ENCODE data around the gene ASMT.
"Not testable (repeated sequence)": the region's sequence is repeated elsewhere in the genome, so short reads cannot be mapped to it uniquely, and the experiment has no call there.

Gene ASMT, protein sequence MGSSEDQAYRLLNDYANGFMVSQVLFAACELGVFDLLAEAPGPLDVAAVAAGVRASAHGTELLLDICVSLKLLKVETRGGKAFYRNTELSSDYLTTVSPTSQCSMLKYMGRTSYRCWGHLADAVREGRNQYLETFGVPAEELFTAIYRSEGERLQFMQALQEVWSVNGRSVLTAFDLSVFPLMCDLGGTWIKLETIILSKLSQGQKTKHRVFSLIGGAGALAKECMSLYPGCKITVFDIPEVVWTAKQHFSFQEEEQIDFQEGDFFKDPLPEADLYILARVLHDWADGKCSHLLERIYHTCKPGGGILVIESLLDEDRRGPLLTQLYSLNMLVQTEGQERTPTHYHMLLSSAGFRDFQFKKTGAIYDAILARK

DNA sequence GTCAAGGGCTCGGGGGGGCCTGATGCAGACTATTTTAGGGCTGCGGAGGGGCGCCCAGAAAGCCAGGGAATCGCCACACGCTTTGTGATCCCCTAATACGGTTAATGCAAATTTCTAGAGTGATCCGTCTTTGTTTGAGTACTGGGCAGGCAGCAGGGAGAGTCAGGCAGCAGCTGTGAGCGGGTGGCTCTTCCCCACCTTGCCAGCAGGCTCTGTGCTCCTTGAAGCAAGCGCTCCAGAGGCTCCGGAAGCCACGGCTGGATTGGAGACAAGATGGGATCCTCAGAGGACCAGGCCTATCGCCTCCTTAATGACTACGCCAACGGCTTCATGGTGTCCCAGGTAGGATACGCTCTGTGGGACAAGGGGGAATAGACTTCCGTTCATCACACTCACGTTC lies at the start of gene ASMT:
TSS of gene ASMT (plus strand) at position 133 of the 400 bp plus-strand sequence. CDS start at position 274, 141 bp downstream.
- TF ChIP-seq, protein P1, sequence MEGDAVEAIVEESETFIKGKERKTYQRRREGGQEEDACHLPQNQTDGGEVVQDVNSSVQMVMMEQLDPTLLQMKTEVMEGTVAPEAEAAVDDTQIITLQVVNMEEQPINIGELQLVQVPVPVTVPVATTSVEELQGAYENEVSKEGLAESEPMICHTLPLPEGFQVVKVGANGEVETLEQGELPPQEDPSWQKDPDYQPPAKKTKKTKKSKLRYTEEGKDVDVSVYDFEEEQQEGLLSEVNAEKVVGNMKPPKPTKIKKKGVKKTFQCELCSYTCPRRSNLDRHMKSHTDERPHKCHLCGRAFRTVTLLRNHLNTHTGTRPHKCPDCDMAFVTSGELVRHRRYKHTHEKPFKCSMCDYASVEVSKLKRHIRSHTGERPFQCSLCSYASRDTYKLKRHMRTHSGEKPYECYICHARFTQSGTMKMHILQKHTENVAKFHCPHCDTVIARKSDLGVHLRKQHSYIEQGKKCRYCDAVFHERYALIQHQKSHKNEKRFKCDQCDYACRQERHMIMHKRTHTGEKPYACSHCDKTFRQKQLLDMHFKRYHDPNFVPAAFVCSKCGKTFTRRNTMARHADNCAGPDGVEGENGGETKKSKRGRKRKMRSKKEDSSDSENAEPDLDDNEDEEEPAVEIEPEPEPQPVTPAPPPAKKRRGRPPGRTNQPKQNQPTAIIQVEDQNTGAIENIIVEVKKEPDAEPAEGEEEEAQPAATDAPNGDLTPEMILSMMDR (IDR thresholded peaks at IDR 0.05), result no peak
- intact Hi-C loops (cut with DNase I; ENCODE audit: low total_unique reads), result no loop called here
- no peaks in the 10 kb centered on the region for H3K36me3 ChIP-seq
- no peak within 1 kb of the TSS for H3K4me3 ChIP-seq
- no peaks in the 10 kb centered on the region for H3K4me1 ChIP-seq
- no peaks in the 10 kb centered on the region for H3K27me3 ChIP-seq
- H3K9me3 ChIP-seq, result no peaks in the 10 kb centered on the region
- no peak within 1 kb of the TSS for H3K27ac ChIP-seq
- no peak for DNase-seq

DNA sequence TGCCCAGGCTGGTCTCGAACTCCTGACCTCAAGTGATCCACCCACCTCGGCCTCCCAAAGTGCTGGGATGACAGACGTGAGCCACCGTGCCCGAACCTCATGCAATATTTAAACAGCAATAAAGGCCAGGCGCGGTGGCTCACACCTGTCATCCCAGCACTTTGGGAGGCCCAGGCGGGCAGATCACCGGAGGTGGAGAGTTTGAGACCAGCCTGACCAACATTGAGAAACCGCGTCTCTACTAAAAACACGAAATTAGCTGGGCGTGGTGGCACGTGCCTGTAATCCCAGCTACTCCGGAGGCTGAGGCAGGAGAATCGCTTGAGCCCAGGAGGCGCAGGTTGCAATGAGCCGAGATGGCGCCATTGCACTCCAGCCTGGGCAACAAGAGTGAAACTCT lies 40.7 kb upstream of the ASMT start:
- H3K36me3 ChIP-seq; DNase-seq; H3K4me3 ChIP-seq; H3K27me3 ChIP-seq; H3K27ac ChIP-seq; intact Hi-C loops (cut with DNase I; ENCODE audit: low total_unique reads); H3K9me3 ChIP-seq; H3K4me1 ChIP-seq: not testable (repeated sequence)

DNA sequence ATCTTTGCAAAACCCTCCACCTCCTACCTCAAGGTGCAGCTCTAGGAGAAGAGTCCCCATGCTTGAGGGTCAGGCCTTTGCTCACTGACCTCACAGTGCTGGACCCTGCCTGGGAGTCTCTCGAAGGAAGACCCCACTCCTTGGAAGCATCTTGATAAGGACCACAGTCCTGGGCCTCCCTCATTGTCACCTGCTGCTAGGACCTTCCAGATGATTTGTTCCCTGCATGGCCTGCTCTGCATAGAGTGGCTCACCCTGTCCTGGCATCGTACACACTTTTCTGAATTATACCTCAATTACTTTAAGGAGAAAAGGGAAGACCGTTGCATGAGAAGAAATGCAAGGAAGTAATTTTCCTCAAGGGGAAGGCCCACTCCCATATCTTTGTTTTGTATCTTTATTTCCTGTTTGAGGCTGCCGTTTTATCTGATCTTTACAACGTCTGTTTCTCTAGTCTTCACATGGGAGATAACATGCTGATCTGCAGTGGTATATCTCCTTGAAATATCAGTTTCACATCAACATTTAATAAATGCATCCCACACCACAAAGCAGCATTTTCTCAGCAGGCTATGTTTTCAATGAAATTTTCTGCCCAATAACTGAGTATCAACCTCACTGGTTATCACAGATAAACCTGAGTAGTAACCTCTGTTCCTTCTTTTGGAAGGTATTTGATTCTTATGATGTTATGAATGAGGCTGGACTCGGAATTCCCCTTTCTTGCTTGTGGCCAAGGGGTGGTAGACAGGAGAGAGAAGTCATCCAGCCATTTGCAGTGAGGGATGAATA lies 38.5 kb upstream of the ASMT start:
- Histone ChIP-seq H3K27ac (no peak overlapping the region), H3K9me3 (no peaks in the 10 kb centered on the region), H3K27me3 (no peaks in the 10 kb centered on the region), H3K4me1 (no peaks in the 10 kb centered on the region), H3K36me3 (no peaks in the 10 kb centered on the region), H3K4me3 (no peak overlapping the region)
- DNase-seq, result no peak
- TF ChIP-seq, protein P1 (IDR thresholded peaks at IDR 0.05), result no peak
- intact Hi-C loops (cut with DNase I; ENCODE audit: low total_unique reads), result no loop called here

DNA sequence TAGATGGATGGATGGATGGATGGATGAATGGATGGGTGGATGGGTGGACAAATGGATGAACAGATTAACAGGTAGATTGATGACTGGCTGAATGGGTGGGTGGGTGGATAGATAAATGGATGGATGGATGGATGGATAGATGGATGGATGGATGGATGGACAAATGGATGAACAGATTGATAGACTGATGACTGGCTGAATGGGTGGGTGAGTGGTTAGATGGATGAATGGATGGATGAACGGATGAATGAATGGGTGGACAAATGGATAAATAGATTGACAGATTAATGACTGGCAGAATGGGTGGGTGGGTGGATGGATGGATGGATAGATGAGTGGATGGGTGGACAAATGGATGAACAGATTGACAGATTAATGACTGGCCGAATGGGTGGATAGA lies 37.0 kb upstream of the ASMT start:
- TF ChIP-seq, protein P1 (IDR thresholded peaks at IDR 0.05), result no peak
- intact Hi-C loops (cut with DNase I; ENCODE audit: low total_unique reads), result no loop called here
- Histone ChIP-seq H3K27ac (no peak overlapping the region), H3K4me1 (no peaks in the 10 kb centered on the region), H3K4me3 (no peak overlapping the region), H3K27me3 (no peaks in the 10 kb centered on the region), H3K36me3 (no peaks in the 10 kb centered on the region), H3K9me3 (no peaks in the 10 kb centered on the region)
- no peak for DNase-seq

DNA sequence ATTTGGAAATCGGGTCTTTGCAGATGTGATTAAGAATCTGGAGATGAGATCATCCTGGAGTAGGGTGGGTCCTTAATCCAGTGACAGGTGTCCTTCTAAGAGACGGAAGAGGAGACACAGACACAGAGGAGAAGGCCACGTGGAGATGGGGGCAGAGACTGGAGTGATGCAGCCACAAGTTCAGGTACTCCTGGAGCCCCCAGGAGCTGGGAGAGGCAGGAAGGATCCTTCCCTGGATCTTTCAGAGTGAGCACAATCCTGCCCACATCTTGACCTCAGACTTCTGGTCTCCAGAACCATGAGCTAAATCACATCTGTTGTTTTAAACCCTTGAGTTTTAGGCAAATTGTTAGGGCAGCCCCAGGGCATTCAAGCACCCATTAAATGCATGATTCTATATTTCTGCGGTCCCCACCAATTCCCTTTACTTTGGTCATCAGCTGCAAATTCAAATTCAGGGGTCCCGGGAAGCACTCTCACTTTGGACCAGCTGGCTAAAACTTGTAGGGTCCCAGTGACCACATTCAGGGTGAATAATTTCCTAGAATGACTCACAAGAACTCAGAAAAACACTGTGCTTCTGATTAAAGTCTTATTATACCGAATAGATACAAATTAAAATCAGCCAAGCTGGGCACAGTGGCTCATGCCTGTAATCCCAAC lies 36.2 kb upstream of the ASMT start:
- Histone ChIP-seq H3K27ac (no peak overlapping the region), H3K4me1 (no peaks in the 10 kb centered on the region), H3K27me3 (no peaks in the 10 kb centered on the region), H3K4me3 (no peak overlapping the region), H3K9me3 (no peaks in the 10 kb centered on the region), H3K36me3 (no peaks in the 10 kb centered on the region)
- TF ChIP-seq, protein P1 (IDR thresholded peaks at IDR 0.05), result no peak
- intact Hi-C loops (cut with DNase I; ENCODE audit: low total_unique reads), result no loop called here
- DNase-seq, result no peak

DNA sequence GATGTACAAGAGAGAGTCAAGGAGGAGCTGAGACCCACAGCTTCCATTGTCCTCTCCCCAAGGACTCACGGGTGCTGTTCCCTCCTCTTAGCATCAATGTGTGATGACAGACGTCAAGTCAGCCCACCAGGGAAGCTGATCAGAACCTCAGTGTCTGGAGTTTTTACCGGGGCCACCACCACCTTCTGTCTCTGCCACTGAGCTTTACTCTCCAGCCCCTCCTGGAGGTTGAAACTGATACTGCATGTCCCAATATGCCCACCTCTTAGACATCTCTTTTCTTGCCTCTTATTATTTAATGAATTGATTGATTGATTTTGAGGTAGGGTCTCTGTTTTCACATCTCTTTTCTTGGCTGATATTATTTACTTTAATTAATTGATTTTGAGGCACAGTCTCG lies 33.7 kb upstream of the ASMT start:
- intact Hi-C loops (cut with DNase I; ENCODE audit: low total_unique reads), result loop anchor here (2.0 kb wide), 1 partner anchor 126 kb away; no protein-coding TSS in a partner anchor
- no peak for DNase-seq
- no peak overlapping the region for H3K27ac ChIP-seq
- no peaks in the 10 kb centered on the region for H3K27me3 ChIP-seq
- no peaks in the 10 kb centered on the region for H3K36me3 ChIP-seq
- H3K9me3 ChIP-seq, result no peaks in the 10 kb centered on the region
- H3K4me3 ChIP-seq, result no peak overlapping the region
- TF ChIP-seq, protein P1 (IDR thresholded peaks at IDR 0.05), result peak; percentile 61 to 69
- no peaks in the 10 kb centered on the region for H3K4me1 ChIP-seq

Measured in tibial artery (tissue), 4 donors.